ENCODE data around the gene CTIF.

Gene CTIF

DNA sequence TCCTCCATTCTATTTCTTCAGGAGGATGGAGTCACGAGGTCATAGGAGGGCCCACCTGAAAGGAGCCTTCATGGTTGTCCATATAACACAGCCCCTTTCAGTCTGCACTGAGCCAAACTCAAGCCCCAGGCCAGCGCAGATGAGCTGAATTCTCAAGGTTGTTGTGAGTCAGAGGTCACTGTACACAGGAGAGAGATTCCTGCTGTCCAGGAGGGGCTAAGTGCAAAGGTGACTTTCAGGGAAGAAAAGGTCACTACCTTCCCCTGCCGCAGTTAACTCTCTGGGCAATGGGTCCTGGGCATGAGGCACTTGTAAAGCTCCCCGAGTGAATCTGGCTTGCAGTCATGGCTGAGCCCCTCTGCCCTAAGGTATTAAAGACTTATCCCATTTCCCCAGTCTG is 150.7 kb downstream of the CTIF start:
- no peak for DNase-seq

- DNase-seq, result no peak
Observed at GRCh38 chr18:48690494-48690893, 151.7 kb downstream of the CTIF start.

DNA sequence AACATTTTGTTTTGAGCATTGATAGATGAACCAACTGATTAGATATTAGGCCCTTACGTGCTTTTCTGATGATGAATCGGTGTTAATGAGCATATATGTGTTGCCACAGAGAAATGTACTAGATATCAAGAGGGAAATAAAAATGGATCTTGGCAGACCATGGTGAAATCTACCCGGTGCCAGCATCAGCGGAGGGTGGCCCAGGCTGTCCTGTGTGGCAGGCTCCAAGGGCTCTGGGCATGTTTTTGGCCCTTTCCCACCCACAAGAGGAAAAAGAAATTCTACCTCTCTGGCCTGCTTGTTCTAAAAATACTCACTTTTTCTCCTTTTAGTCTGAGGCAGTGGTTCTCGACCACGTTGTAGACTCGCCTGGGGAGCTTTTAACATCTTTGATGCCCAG is 154.2 kb downstream of the CTIF start:
- DNase-seq, result no peak

- no peak for DNase-seq
Observed at GRCh38 chr18:48693625-48694262, 154.9 kb downstream of the CTIF start.

DNA sequence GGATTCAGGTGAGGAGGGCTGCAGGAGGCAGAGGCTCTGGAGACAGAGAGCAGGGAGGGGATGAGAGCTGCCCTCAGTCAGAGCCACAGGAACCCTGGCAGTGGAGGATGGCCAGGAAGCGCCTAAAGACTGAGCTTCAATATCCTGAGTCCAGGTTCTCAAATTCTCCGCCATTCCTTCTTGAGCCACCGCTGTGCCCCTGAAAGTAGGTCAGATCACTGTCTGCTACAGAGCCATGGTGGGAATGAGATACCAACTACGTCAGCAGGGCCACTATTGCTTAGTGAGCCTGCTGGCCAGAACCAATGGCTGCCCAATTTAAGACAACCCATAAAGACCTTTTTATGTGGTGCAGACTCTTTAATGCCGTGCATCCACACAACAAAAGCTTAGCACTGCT is 155.5 kb downstream of the CTIF start:
- no peak for DNase-seq

DNA sequence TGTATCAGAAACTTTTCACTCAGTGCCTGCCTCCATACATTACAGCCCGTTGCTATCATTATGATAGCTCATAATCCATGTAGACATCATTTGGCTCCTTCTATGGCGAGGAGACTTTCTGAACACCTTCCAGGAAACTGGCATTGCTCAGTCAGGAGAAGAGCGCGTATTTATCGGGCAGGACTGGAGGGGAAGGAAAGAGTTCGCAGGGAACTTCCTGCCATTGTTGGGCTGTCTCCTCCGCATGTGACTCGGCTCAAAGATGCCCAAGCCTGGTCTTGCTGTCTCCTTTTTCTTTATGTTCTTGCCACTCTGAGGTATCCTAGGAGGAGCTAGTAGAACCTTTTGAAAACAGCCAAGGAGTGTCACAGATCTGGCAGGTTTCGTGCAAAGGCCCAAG is 156.8 kb downstream of the CTIF start:
- DNase-seq, result no peak

DNA sequence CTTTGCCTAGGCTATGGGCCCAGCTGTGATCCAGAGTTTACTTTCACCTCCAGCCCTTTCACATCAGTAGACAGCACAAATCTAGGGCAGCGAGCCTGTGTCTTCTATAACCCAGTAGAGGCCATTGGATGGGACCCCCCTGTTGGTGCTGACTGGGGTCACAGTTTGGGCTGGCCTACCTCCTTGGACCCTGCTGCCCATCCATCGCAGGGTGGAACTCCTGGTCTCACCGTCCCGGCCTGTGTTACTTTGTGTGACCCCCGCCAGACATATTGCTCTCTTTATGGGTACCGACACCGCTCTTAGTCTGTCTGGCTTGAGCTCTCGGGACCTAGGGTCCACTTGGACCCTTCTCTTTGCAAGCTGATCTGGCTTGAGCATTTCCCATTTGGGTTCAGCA is 157.4 kb downstream of the CTIF start:
- DNase-seq, result no peak

DNA sequence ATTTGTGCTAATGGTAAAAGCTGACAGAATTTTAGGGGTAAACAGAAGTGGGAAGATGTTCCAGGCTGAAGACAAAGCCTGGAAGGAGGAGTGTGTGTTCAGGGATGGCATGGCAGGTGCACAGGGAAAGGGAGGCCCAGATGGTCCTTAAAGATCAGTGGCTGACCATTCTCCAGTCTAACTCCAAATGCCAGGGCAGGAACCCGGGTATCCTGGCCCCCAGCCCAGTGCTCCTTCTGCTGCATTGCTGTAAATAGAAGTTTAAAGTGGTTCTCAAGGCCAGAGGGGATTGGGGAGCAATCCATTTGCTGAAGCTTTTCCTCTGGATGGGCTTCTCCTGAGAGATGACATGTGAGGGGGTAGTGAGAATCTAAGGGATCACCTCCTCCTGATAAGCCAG is 158.6 kb downstream of the CTIF start:
- no peak for DNase-seq

DNA sequence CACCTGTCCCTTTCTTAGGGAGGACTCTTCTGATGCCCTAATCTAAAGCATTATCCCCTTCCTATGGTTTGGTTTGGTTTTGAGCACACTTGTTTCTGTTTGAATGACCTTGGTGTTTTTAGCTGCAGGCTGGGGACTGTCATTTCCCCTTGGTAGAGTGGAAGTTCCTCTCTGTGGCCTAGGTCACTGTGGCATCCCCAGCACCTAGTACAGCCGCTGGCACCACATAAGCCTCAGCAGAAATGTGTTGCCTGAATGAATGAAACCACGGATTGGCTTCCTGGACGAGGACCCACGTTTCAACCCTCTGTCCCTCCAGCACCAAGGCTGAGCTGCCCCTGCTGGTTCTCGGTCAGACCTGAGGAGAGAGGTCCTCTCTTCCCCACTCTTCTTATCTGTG is 159.9 kb downstream of the CTIF start:
- DNase-seq, result no peak

- DNase-seq, result no peak
Observed at GRCh38 chr18:48699761-48700160, 160.9 kb downstream of the CTIF start.

DNA sequence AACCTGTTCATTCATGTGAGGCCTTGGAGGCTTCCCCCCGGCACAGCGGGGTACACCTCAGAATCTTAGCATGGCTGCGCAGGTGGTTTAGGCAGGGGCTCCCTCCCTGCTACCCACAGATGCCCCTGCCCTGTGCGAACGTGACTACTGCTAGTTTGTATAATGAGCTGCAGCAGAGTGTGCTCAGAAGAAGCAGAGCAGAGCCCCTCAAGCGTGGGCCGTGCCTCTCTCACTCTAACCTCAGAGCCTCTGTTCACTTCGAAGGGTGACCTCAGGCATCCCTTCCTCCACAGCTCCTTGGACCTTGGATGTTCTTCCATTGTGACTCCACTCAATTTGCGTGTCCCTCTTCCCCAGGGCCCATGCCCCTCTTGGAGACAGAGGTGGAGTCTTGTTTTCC is 161.6 kb downstream of the CTIF start:
- no peak for DNase-seq

- no peak for DNase-seq
Observed at GRCh38 chr18:48702346-48703027, 163.7 kb downstream of the CTIF start.

- DNase-seq, result no peak
Observed at GRCh38 chr18:48703028-48703386, 164.2 kb downstream of the CTIF start.

DNA sequence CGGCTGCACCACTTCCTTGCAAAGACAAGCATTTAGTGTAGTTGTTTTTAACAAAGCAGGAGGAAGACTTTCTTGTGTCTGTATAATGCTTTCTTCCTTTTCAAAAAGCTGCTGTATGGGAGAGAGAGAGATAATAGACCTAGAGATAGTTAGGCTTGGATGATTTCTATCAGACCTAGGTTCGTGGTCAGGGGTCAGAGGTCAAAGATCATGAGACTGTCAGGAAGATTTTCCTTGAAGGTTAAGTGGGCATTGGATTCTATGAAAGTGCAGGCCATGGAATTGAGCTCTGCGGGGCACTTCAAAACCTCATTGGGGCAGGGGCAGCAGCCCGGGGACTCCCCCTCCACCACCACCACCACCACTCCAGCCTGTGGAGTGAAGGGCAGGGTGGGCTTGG is 164.6 kb downstream of the CTIF start:
- no peak for DNase-seq

GRCh38 chr18:48705043-48705442 is 166.2 kb downstream of the CTIF start:
- DNase-seq, result no peak

GRCh38 chr18:48705531-48705930 is 166.7 kb downstream of the CTIF start:
- no peak for DNase-seq

DNA sequence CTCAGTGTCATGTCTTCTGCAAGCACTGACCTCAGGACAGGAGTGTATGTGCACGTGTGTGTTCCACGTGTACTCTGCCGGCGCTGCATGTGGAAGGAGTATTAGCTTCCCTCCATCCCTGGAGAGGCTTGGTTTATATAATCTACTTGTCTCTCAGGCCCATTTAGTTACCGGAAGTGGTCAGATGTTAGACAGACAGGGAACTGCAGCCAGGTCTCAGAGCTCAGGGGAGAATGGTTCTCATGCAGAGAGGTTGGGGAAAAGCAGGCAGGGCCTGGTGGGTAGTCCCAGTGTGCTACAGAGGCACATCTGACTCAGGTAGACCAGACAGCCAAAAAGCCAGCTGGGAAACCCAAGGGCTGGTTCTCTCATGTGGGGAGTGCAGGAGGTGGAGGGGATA is 167.9 kb downstream of the CTIF start:
- no peak for DNase-seq

DNA sequence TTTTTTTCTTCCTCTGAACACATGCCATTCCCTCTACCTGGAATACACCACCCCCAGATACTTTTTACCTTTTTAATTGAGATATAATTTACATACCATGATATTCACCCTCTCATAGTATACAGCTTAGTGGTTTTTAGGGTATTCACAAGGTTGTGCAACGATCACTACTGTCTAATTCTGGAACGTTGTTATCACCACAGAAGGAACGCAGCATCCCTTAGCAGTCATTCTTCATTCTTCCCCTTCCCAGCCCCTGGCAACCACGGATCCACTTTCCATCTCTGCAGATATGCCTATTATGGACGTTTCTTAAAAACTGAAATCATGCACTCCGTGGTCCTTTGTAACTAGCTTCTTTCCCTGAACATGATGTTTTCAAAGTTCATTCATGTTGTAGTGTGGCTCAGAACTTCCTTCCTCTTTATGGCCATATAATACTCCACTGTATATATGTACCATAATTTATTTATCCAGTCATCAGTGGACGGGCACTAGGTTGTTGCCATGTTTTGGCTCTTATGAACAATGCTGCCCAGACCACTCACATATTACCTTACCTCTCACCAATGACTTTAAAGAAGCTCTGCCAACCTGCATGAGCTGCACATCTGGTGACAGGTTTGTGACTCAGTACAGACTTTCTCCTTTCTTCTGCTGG is 168.9 kb downstream of the CTIF start:
- DNase-seq, result no peak

DNA sequence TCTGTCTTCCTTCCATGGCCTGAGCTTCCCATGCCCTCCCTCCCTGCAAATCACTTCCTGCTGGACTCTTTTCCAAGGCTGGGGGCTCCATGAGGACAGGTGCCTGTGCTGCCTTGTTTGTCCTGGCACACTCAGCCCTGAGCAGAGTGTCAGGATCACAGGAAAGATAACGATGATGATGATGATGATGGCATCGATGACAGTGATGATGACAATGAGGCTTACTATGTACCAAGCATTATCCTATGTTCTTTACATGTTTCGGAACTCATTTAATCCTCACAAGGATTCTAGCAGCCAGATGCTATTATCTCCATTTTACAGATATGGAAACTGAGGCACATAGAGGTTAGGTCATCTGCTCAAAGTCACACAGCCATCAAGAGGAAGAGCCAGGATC is 170.0 kb downstream of the CTIF start:
- no peak for DNase-seq

DNA sequence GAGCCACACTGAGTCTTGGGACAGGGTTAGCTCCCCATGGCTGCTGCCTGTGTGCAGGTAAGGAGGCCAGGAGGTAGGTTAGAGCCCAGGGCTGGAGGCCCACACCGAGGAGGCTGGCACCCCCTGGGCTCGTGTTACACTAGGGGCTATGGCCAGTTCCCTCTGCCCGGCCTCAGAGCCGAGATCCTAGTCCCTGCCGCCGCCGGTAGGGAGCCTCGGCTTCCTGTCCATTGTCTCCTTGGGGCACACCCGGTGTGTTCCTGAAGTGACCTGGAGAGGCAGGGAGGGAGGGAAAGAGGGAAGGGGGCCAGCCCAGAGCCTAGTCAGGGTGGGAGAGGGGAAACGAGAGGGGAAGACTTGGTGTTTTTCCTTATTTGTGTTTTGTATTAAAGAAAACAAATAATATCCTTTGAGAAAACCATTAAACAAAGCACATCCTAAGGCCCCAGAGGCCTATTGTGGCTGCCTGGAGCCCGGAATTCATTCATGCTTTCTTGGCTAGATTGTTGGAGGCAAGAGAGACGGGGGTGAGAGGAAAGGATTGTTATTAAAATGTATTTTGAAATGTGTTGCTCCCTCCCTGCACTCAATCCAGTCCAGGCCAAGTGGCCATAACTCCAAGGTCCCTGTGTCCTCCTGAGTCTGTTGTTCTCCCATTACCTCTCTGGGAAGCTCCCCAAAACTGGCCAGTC is 170.7 kb downstream of the CTIF start:
- DNase-seq, result no peak

GRCh38 chr18:48711651-48712486 is 173.0 kb downstream of the CTIF start:
- DNase-seq, result peak; percentile 12

- no peak for DNase-seq
Observed at GRCh38 chr18:48713309-48713708, 174.5 kb downstream of the CTIF start.

GRCh38 chr18:48714873-48715272 is 176.0 kb downstream of the CTIF start:
- DNase-seq, result no peak
